Urinary bladder (tissue), 4 donors: ENCODE results near the gene MVP. TPM values are rescaled to one million over a fixed set of nuclear protein-coding genes. Genes with fewer than 3 reads are reported as not detected.

Experiments used
- DNase-seq: peaks from one replicate; pipeline ENCODE4 v3.0.0-alpha.2; 2015; ENCODE audit errors: extremely low spot score
- H3K27ac ChIP-seq: one replicate; pipeline ENCODE4 v1.5.1; 2013; ENCODE audit warnings: low read depth, mild to moderate bottlenecking, moderate library complexity
- H3K36me3 ChIP-seq: one replicate; pipeline ENCODE4 v1.6.1; 2013; ENCODE audit warnings: mild to moderate bottlenecking, moderate library complexity; ENCODE audit not compliant: insufficient read depth
- H3K4me1 ChIP-seq: one replicate; pipeline ENCODE4 v1.6.1; 2013; ENCODE audit warnings: mild to moderate bottlenecking, moderate library complexity; ENCODE audit not compliant: insufficient read depth
- H3K4me3 ChIP-seq: one replicate; pipeline ENCODE4 v1.5.1; 2013; ENCODE audit warnings: low read depth, low read length
- WGBS: extraction: QIAGEN DNeasy Blood & Tissue Kit; methylation state at CpG from one replicate; pipeline ENCODE4 v1.1.7; 2013; 5-methylcytosine and 5-hydroxymethylcytosine counted together
- polyA plus RNA-seq: library from polyadenylated mRNA; stranded (reverse); fragments of 200-250 nt; gene quantifications from one replicate; pipeline ENCODE4 v1.2.3, GENCODE V29; 2013
- small RNA-seq: library from RNA; depleted of rRNA; stranded (forward); fragments of <200 nt; gene quantifications from one replicate; pipeline ENCODE3, GENCODE V24; 2014
- total RNA-seq: library from RNA; depleted of rRNA; stranded (reverse); fragments of >200 nt; gene quantifications from one replicate; pipeline ENCODE4 v1.2.3, GENCODE V29; 2014
- donor health status: healthy with polysubstance abuse.
- donor health status: healthy.

MVP gene
- total and polyA plus RNA-seq, 2 donors: 42.7 to 143 TPM

DNA sequence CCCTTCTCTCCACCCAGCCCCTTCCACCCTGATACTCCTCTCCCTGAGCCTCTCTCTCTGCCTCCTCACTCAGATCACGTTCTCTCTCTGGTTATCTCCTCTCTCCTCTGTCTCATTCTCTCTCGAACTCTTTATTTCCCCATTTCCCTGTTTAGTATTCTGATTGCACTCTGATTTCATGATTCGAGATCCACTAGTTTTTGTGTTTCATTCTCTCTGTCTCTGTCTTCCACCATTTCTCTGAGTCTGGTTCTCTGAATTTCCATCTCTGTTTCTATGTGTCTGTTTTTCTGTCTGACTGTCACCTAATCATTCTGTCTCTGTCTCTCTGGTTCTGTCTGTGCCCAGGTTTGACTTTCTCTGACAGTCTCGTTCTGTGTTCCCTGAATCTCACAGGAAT, 77.1 kb downstream of the MVP start:
- H3K4me1 ChIP-seq: no peaks in the 10 kb centered on the region
- no peak for DNase-seq
- WGBS: 41% methylated on average over 4 of the region's 4 CpGs

More for the DNA sequence above, 77.1 kb downstream of the MVP start:
- Histone ChIP-seq H3K27ac (no peak overlapping the region), H3K4me3 (no peak overlapping the region), H3K36me3 (no peaks in the 10 kb centered on the region)

Small RNAs within 50 kb of the gene (small RNA-seq; reads per million reads assigned to genes)
- gene AC009133.6 (not detected), gene AC120114.4 (not detected)

Other genes with a start within 250 kb of the MVP start
- gene SPN, start 157.2 kb upstream of the MVP start, total RNA-seq: 0.85 TPM
- gene SPN, start 157.2 kb upstream of the MVP start, polyA plus RNA-seq: 1.4 TPM
- 20.0 TPM for gene QPRT, start 141.3 kb upstream of the MVP start, total RNA-seq
- gene QPRT, start 141.3 kb upstream of the MVP start, polyA plus RNA-seq: 13.8 TPM
- 2.5 TPM for gene C16orf54, start 74.5 kb upstream of the MVP start, total RNA-seq
- gene C16orf54, start 74.5 kb upstream of the MVP start, polyA plus RNA-seq: 1.9 TPM
- gene ZG16, start 42.2 kb upstream of the MVP start, total RNA-seq: not detected
- gene ZG16, start 42.2 kb upstream of the MVP start, polyA plus RNA-seq: not detected
- gene KIF22, start 29.7 kb upstream of the MVP start, total RNA-seq: 37.0 TPM
- 27.0 TPM for gene KIF22, start 29.7 kb upstream of the MVP start, polyA plus RNA-seq
- 136 TPM for gene MAZ, start 13.9 kb upstream of the MVP start, total RNA-seq
- 171 TPM for gene MAZ, start 13.9 kb upstream of the MVP start, polyA plus RNA-seq
- 7.9 TPM for gene PRRT2, start 8.3 kb upstream of the MVP start, total RNA-seq
- 8.2 TPM for gene PRRT2, start 8.3 kb upstream of the MVP start, polyA plus RNA-seq
- 14.1 TPM for gene PAGR1, start 4.3 kb upstream of the MVP start, total RNA-seq
- 27.1 TPM for gene PAGR1, start 4.3 kb upstream of the MVP start, polyA plus RNA-seq
- 35.1 TPM for gene CDIPT, start 42.8 kb downstream of the MVP start, total RNA-seq
- gene CDIPT, start 42.8 kb downstream of the MVP start, polyA plus RNA-seq: 179 TPM
- 7.7 TPM for gene SEZ6L2, start 79.1 kb downstream of the MVP start, total RNA-seq
- 1.5 TPM for gene SEZ6L2, start 79.1 kb downstream of the MVP start, polyA plus RNA-seq
- 0.16 TPM for gene ASPHD1, start 80.0 kb downstream of the MVP start, total RNA-seq
- 1.1 TPM for gene ASPHD1, start 80.0 kb downstream of the MVP start, polyA plus RNA-seq
- gene KCTD13, start 105.8 kb downstream of the MVP start, total RNA-seq: 10.4 TPM
- gene KCTD13, start 105.8 kb downstream of the MVP start, polyA plus RNA-seq: 20.9 TPM
- 43.1 TPM for gene TMEM219, start 141.6 kb downstream of the MVP start, total RNA-seq
- 120 TPM for gene TMEM219, start 141.6 kb downstream of the MVP start, polyA plus RNA-seq
- 35.6 TPM for gene TAOK2, start 153.4 kb downstream of the MVP start, total RNA-seq
- 37.9 TPM for gene TAOK2, start 153.4 kb downstream of the MVP start, polyA plus RNA-seq
- 8.4 TPM for gene HIRIP3, start 175.2 kb downstream of the MVP start, total RNA-seq
- 27.2 TPM for gene HIRIP3, start 175.2 kb downstream of the MVP start, polyA plus RNA-seq
- gene INO80E, start 175.8 kb downstream of the MVP start, total RNA-seq: 22.3 TPM
- gene INO80E, start 175.8 kb downstream of the MVP start, polyA plus RNA-seq: 82.3 TPM
- 0.32 TPM for gene DOC2A, start 190.6 kb downstream of the MVP start, total RNA-seq
- 0.53 TPM for gene DOC2A, start 190.6 kb downstream of the MVP start, polyA plus RNA-seq
- not detected for gene C16orf92, start 202.7 kb downstream of the MVP start, total RNA-seq
- gene C16orf92, start 202.7 kb downstream of the MVP start, polyA plus RNA-seq: not detected
- gene TLCD3B, start 210.8 kb downstream of the MVP start, total RNA-seq: 0.32 TPM
- gene TLCD3B, start 210.8 kb downstream of the MVP start, polyA plus RNA-seq: 0.22 TPM
- 126 TPM for gene ALDOA, start 245.3 kb downstream of the MVP start, total RNA-seq
- 1,530 TPM for gene ALDOA, start 245.3 kb downstream of the MVP start, polyA plus RNA-seq